Liver (tissue), 9 donors: ENCODE results near the gene TRIM3. TPM values are rescaled to one million over a fixed set of nuclear protein-coding genes. Genes with fewer than 3 reads are reported as not detected.

Source experiments
- DNase-seq: peaks from one replicate; pipeline ENCODE4 v3.0.0-alpha.2; 2017; ENCODE audit warnings: low spot score
- H3K27ac ChIP-seq, 2 donors: one replicate each; pipeline ENCODE4 v1.7.0; 2013; ENCODE audit warnings: inconsistent platforms in 2 of 2, low read length in 2 of 2, control low read depth in 1 of 2, low read depth in 1 of 2, mild to moderate bottlenecking in 1 of 2
- H3K27me3 ChIP-seq, 4 donors: one replicate each; pipeline versions ENCODE4 v1.6.1 to v1.7.0; 2013; ENCODE audit warnings: low read length in 3 of 4, inconsistent platforms in 1 of 4, mild to moderate bottlenecking in 1 of 4, moderate library complexity in 1 of 4; ENCODE audit not compliant: control insufficient read depth in 4 of 4, insufficient read depth in 4 of 4
- H3K36me3 ChIP-seq, 4 donors: one replicate each; pipeline versions ENCODE4 v1.6.1 to v1.7.0; 2013; ENCODE audit warnings: low read length in 3 of 4, mild to moderate bottlenecking in 3 of 4, low read depth in 1 of 4, moderate library complexity in 1 of 4; ENCODE audit not compliant: control insufficient read depth in 4 of 4, insufficient read depth in 3 of 4
- H3K4me1 ChIP-seq, 4 donors: one replicate each; pipeline versions ENCODE4 v1.6.1 to v1.7.0; 2013; ENCODE audit warnings: low read length in 3 of 4, mild to moderate bottlenecking in 3 of 4, moderate library complexity in 1 of 4; ENCODE audit not compliant: control insufficient read depth in 4 of 4, insufficient read depth in 4 of 4
- H3K4me3 ChIP-seq, 3 donors: one replicate each; pipeline versions ENCODE4 v1.6.1 to v1.7.0; 2013; ENCODE audit warnings: low read length in 3 of 3, control low read depth in 1 of 3, low read depth in 1 of 3, mild to moderate bottlenecking in 1 of 3
- H3K9ac ChIP-seq, 2 donors: one replicate each; pipeline ENCODE4 v1.7.0; 2013; ENCODE audit warnings: low read length in 2 of 2, mild to moderate bottlenecking in 2 of 2, moderate library complexity in 2 of 2, control low read depth in 1 of 2, low read depth in 1 of 2
- H3K9me3 ChIP-seq, 4 donors: one replicate each; pipeline versions ENCODE4 v1.6.1 to v1.7.0; 2013; ENCODE audit warnings: low read length in 3 of 4; ENCODE audit not compliant: control insufficient read depth in 4 of 4
- ATF3 ChIP-seq: IDR thresholded peaks from 2 replicates; pipeline ENCODE4 v1.6.1; 2016; ENCODE audit warnings: antibody characterized with exemption
- CTCF ChIP-seq: fragments of 150-350 bp; IDR thresholded peaks from 2 replicates; pipeline ENCODE4 v1.5.1; 2017; ENCODE audit warnings: improper control_type of control experiment, low read depth, low read length; ENCODE audit not compliant: missing input control
- EGR1 ChIP-seq, 2 donors: IDR thresholded peaks; 2 replicates each; pipeline ENCODE4 v1.6.1; 2016 to 2018; ENCODE audit warnings: antibody characterized with exemption in 2 of 2, low read depth in 2 of 2
- FOXA1 ChIP-seq: IDR thresholded peaks from 2 replicates; pipeline ENCODE4 v1.6.1; 2016; ENCODE audit warnings: antibody characterized with exemption
- FOXA2 ChIP-seq: IDR thresholded peaks from 2 replicates; pipeline ENCODE4 v1.6.1; 2016; ENCODE audit warnings: antibody characterized with exemption
- GABPA ChIP-seq, 2 donors: IDR thresholded peaks in 1 of 2; conservative IDR thresholded peaks in 1 of 2; 2 replicates each; pipeline ENCODE4 v1.6.1; 2016; ENCODE audit warnings: antibody characterized with exemption in 2 of 2, mild to moderate bottlenecking in 1 of 2, moderate library complexity in 1 of 2
- HNF4A ChIP-seq, 2 donors: conservative IDR thresholded peaks; 2 replicates each; pipeline ENCODE4 v1.6.1; 2016; ENCODE audit warnings: antibody characterized with exemption in 2 of 2, mild to moderate bottlenecking in 2 of 2
- HNF4G ChIP-seq: IDR thresholded peaks from 2 replicates; pipeline ENCODE4 v1.6.1; 2016; ENCODE audit warnings: antibody characterized with exemption
- JUND ChIP-seq, 2 donors: IDR thresholded peaks; 2 replicates each; pipeline ENCODE4 v1.6.1; 2016; ENCODE audit warnings: antibody characterized with exemption in 2 of 2
- MAX ChIP-seq: IDR thresholded peaks from 2 replicates; pipeline ENCODE4 v1.6.1; 2016; ENCODE audit warnings: antibody characterized with exemption
- NR2F2 ChIP-seq: IDR thresholded peaks from 2 replicates; pipeline ENCODE4 v1.6.1; 2016; ENCODE audit warnings: antibody characterized with exemption
- RAD21 ChIP-seq, 2 donors: IDR thresholded peaks; 2 replicates each; pipeline ENCODE4 v1.6.1; 2016; ENCODE audit warnings: antibody characterized with exemption in 2 of 2, mild to moderate bottlenecking in 2 of 2
- REST ChIP-seq: IDR thresholded peaks from 2 replicates; pipeline ENCODE4 v1.6.1; 2016; ENCODE audit warnings: antibody characterized with exemption, mild to moderate bottlenecking
- RXRA ChIP-seq, 2 donors: IDR thresholded peaks; 2 replicates each; pipeline ENCODE4 v1.6.1; 2017 to 2018; ENCODE audit warnings: antibody characterized with exemption in 2 of 2, mild to moderate bottlenecking in 1 of 2
- SP1 ChIP-seq: IDR thresholded peaks from 2 replicates; pipeline ENCODE4 v1.6.1; 2018; ENCODE audit warnings: antibody characterized with exemption, mild to moderate bottlenecking
- TAF1 ChIP-seq: conservative IDR thresholded peaks from 2 replicates; pipeline ENCODE4 v1.6.1; 2016; ENCODE audit warnings: antibody characterized with exemption, mild to moderate bottlenecking
- YY1 ChIP-seq: IDR thresholded peaks from 2 replicates; pipeline ENCODE4 v1.6.1; 2016; ENCODE audit warnings: antibody characterized with exemption, mild to moderate bottlenecking
- ZBTB33 ChIP-seq: IDR thresholded peaks from 2 replicates; pipeline ENCODE4 v1.6.1; 2016; ENCODE audit warnings: antibody characterized with exemption
- WGBS: extraction: QIAGEN DNeasy Blood & Tissue Kit; methylation state at CpG from one replicate; pipeline ENCODE4 v1.1.7; 2013; 5-methylcytosine and 5-hydroxymethylcytosine counted together
- polyA plus RNA-seq, 2 donors: library from polyadenylated mRNA; stranded (reverse) in 1 of 2; unstranded in 1 of 2; fragments of 200-250 nt in 1 of 2; fragments of >200 nt in 1 of 2; fragmentation: Nextera tagmentation in 1 of 2; extraction: Ambion mirVana in 1 of 2; gene quantifications; one replicate each; pipeline versions ENCODE4 v1.2.1 to v1.2.3, GENCODE V29; 2013 to 2015
- total RNA-seq, 2 donors: library from RNA; depleted of rRNA; stranded (reverse); fragments of >200 nt; gene quantifications; one replicate each; pipeline ENCODE4 v1.2.3, GENCODE V29; 2014
- donor health status: healthy.
- donor health status: healthy.
- donor health status: healthy.
- donor health status: healthy.
- donor health status: healthy.

TRIM3 gene
- total and polyA plus RNA-seq, 4 donors = 5.2 to 12.7 (median 9.1) TPM

- Histone ChIP-seq H3K4me3 (no peak overlapping the region), H3K9me3 (no peaks in the 10 kb centered on the region), H3K27me3 (no peaks in the 10 kb centered on the region), H3K36me3 (peaks cover 10 to 52% (median 18%) of the 10 kb centered on the region in 4 donors), H3K27ac (no peak overlapping the region), H3K4me1 (no peaks in the 10 kb centered on the region), H3K9ac (no peak overlapping the region)
- 96% methylated on average over 26 of the region's 26 CpGs for WGBS
- DNase-seq = no peak
- no peak for TF ChIP-seq GABPA (IDR thresholded peaks at IDR 0.05 in 1 of 2, conservative IDR thresholded peaks at IDR 0.05 in 1 of 2)
- no peak for TF ChIP-seq RXRA (IDR thresholded peaks at IDR 0.05)
- no peak for TF ChIP-seq CTCF
- no peak for TF ChIP-seq ZBTB33
- no peak for TF ChIP-seq FOXA2
- TF ChIP-seq EGR1 (IDR thresholded peaks at IDR 0.05; ENCODE audit: low read depth in 2 of 2) = no peak
- no peak for TF ChIP-seq FOXA1
- TF ChIP-seq JUND (IDR thresholded peaks at IDR 0.05) = no peak
- TF ChIP-seq YY1 = no peak
- no peak for TF ChIP-seq ATF3
- TF ChIP-seq HNF4A (conservative IDR thresholded peaks at IDR 0.05) = no peak
- TF ChIP-seq MAX = no peak
- TF ChIP-seq HNF4G = no peak
- TF ChIP-seq TAF1 = no peak
- no peak for TF ChIP-seq REST
- no peak for TF ChIP-seq SP1
- no peak for TF ChIP-seq NR2F2
- no peak for TF ChIP-seq RAD21 (IDR thresholded peaks at IDR 0.05)
Measured at GRCh38 chr11:6457581-6458320, 16.0 kb downstream of the TRIM3 start.
